ACHN (cell line): ENCODE measurements around the gene KRTAP9-6.
"Not testable (repeated sequence)": the region's sequence is repeated elsewhere in the genome, so short reads cannot be mapped to it uniquely, and the experiment has no call there.

Experiments used
- DNase-seq: peaks from one replicate; pipeline ENCODE4 v3.0.0-alpha.2; 2015
- in situ Hi-C: cut with HindIII; loops from 2 replicates; pipeline ENCODE4 v1.10.0; 2017; ENCODE audit warnings: low sequenced_read_pairs, low pct_ligation_motif_present, low pct_unique_long_range_greater_than_20kb

KRTAP9-6 gene

DNA sequence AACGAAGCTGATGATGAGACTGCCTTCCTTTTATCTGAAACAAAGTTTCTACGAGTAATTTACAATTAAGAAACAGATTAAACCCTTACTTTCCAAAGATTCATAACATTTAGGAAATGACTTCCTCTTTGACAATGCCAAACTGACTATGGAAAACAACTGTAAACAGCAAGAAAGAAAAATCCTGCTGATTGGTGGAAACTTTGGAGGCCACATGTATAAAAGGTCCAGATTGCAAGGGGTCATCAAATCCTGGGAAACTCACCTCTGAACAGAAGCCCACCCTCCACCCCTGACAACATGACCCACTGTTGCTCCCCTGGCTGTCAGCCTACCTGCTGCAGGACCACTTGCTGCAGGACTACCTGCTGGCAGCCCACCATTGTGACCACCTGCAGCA is at the start of gene KRTAP9-6:
KRTAP9-6 (plus strand) TSS at position 301 of the 400 bp plus-strand sequence; CDS start at position 301, 0 bp downstream.
- no peak for DNase-seq
- in situ Hi-C loops, result no loop called here

DNA sequence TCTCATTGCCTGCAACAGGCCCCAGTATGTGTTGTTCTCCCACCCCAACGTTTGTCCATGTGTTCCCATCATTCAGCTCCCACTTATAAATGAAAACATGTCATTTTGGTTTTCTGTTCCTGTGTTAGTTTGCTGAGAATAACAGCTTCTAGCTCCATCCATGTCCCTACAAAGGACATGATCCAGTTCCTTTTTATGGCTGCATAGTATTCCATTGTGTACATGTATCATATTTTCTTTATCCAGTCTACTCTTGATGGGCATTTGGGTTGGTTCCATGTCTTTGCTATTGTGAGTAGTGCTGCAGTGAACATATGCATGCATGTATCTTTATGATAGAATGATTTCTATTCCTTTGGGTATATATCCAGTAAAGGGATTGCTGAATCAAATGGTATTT is 49.5 kb upstream of the KRTAP9-6 start:
- in situ Hi-C loops, result no loop called here
- DNase-seq, result no peak

DNA sequence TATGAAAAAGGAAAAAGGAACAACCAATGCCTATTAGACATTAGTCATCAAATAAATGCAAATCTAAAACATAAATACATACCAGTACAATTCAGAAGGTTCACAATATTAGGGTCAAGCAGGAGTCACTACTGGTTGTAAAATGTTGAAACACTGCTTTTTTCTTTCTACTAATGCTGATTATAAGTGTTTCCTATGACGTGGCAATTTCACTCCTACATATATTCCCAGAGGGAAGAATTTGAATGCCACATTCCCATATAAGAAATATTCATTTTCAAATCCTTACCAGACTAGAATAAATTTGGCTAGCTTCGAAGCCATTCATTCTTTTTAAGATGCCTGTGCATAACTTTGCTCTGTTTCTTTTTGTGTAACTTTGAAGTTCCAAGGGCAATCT is 41.4 kb upstream of the KRTAP9-6 start:
- no peak for DNase-seq
- in situ Hi-C loops, result no loop called here

GRCh38 chr17:41226051-41226450 is 39.1 kb upstream of the KRTAP9-6 start:
- in situ Hi-C loops, result no loop called here
- no peak for DNase-seq

DNA sequence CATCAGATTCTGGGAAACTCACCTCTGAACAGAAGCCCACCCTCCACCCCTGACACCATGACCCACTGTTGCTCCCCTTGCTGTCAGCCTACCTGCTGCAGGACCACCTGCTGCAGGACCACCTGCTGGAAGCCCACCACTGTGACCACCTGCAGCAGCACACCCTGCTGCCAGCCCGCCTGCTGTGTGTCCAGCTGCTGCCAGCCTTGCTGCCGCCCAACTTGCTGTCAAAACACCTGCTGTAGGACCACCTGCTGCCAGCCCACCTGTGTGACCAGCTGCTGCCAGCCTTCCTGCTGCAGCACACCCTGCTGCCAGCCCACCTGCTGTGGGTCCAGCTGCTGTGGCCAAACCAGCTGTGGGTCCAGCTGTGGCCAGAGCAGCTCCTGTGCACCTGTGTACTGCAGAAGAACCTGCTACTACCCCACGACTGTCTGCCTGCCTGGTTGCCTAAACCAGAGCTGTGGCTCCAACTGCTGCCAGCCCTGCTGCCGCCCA is 38.5 kb upstream of the KRTAP9-6 start, which contains the start of gene KRTAP9-2:
KRTAP9-2 (plus strand) TSS at position 51 of the 498 bp plus-strand sequence; CDS start at position 58, 7 bp downstream.
- in situ Hi-C loops, DNase-seq: not testable (repeated sequence)

GRCh38 chr17:41230094-41230493 is 35.1 kb upstream of the KRTAP9-6 start:
- no peak for DNase-seq
- in situ Hi-C loops, result no loop called here

GRCh38 chr17:41231731-41232130 is 33.4 kb upstream of the KRTAP9-6 start:
- in situ Hi-C loops, result no loop called here
- no peak for DNase-seq

DNA sequence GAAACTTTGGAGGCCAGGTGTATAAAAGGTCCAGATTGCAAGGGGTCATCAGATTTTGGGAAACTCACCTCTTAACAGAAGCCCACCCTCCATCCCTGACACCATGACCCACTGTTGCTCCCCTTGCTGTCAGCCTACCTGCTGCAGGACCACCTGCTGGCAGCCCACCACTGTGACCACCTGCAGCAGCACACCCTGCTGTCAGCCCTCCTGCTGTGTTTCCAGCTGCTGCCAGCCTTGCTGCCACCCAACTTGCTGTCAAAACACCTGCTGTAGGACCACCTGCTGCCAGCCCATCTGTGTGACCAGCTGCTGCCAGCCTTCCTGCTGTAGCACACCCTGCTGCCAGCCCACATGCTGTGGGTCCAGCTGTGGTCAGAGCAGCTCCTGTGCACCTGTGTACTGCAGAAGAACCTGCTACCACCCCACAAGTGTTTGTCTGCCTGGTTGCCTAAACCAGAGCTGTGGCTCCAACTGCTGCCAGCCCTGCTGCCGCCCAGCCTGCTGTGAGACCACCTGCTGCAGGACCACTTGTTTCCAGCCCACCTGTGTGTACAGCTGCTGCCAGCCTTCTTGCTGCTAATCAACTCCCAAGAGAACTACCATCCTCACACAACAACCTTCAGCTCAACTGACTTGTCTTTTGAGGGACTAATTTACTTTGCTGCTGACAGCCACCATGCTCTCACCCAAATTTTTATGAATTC is 32.6 kb upstream of the KRTAP9-6 start, which contains the start of gene KRTAP9-3:
KRTAP9-3 (plus strand) TSS at position 51 of the 707 bp plus-strand sequence; CDS start at position 104, 53 bp downstream.
- in situ Hi-C loops, result not testable (repeated sequence)

GRCh38 chr17:41237116-41237515 is 28.1 kb upstream of the KRTAP9-6 start:
- DNase-seq, in situ Hi-C loops: not testable (repeated sequence)

More for the DNA sequence above, 32.6 kb upstream of the KRTAP9-6 start, which contains the start of gene KRTAP9-3:
- DNase-seq, result not testable (repeated sequence)

GRCh38 chr17:41237949-41238437 is 27.2 kb upstream of the KRTAP9-6 start, which contains the start of gene KRTAP9-8:
TSS of gene KRTAP9-8 (plus strand) at chr17:41237999. CDS start at chr17:41238052, 53 bp downstream.
- in situ Hi-C loops, DNase-seq: not testable (repeated sequence)

DNA sequence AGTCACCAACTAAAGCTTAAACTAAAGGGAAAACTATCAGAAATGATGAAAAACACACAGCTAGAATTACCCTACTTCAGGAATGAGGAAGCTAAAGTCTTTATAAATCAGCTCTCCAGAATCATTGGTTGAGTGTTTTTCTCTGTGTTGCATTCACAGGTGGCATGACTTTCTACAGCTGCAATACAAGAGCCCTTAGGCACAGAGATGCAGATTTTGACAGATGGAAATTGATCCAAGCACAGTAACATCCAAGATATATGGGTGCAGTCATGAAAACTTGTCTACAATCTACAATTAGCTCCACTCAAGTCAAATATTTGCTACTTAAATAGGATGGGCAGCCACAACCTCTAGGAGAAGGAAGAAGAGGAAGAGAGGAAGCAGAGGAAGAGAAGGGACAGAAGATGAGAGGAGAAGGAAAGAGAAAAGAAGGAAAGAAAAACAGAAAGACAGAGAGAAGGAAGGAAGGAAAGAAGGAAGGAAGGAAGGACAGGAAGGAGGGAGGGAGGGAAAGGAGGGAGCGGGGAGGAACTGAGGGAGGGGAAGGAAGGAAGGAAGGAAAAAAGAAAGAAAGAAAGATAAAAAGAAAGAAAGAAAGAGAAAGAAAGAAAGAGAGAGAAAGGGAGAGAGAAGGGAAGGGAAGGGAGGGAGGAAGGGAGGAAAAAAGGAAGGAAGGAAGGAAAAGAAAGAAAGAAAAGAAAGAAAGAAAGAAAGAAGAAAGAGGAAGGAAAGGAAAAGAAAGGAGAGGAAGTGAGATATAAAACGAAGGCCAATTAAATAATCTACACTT is 18.0 kb upstream of the KRTAP9-6 start:
- in situ Hi-C loops, result not testable (repeated sequence)

GRCh38 chr17:41249637-41250240 is 15.4 kb upstream of the KRTAP9-6 start, which contains the start of gene KRTAP9-4:
TSS of gene KRTAP9-4 (plus strand) at chr17:41249687. CDS start at chr17:41249721, 34 bp downstream.
- in situ Hi-C loops, DNase-seq: not testable (repeated sequence)

More for the DNA sequence above, 18.0 kb upstream of the KRTAP9-6 start:
- DNase-seq, result not testable (repeated sequence)

GRCh38 chr17:41251261-41251660 is 13.9 kb upstream of the KRTAP9-6 start:
- in situ Hi-C loops, result no loop called here
- DNase-seq, result no peak

- in situ Hi-C loops, result no loop called here
- DNase-seq, result no peak
These were observed 10.3 kb upstream of the KRTAP9-6 start for GRCh38 chr17:41254861-41255260.

- in situ Hi-C loops, DNase-seq: not testable (repeated sequence)
These were observed 9.5 kb upstream of the KRTAP9-6 start, which contains the start of gene KRTAP9-9 for GRCh38 chr17:41255381-41256290. TSS of gene KRTAP9-9 (plus strand) at chr17:41255384.

- in situ Hi-C loops, result no loop called here
These were observed 8.9 kb upstream of the KRTAP9-6 start for GRCh38 chr17:41256291-41256685.

DNA sequence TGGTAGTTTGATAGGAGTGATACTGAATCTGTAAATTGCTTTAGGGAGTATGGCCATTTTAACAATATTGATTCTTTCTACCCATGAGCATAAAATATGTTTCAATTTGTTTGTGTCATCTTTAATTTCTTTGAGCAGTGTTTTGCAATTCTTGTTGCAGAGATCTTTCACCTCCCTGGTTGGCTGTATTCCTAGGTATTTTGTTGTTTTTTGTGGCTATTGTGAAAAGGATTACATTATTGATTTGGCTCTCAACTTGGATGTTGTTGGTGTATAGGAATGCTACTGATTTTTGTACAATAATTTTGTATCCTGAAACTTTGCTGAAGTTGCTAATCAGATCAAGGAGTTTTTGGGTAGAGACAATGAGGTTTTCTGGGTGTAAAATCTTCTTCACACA is 6.8 kb upstream of the KRTAP9-6 start:
- in situ Hi-C loops, result no loop called here

More at GRCh38 chr17:41256291-41256685, 8.9 kb upstream of the KRTAP9-6 start:
- no peak for DNase-seq

More for the DNA sequence above, 6.8 kb upstream of the KRTAP9-6 start:
- DNase-seq, result no peak
